Panc1 (cell line): ENCODE data around the gene KCNMB2. TPM values are rescaled to one million over a fixed set of nuclear protein-coding genes. Genes with fewer than 3 reads are reported as not detected.

ENCODE experiments used
- ATAC-seq: fragments of 200-7000 bp; cut with Tn5 transposase; 2 replicates; pipeline ENCODE4 v1.9.1; 2020; ENCODE audit warnings: mild to moderate bottlenecking, moderate library complexity
- BruUV-seq: library from RNA; stranded (reverse); fragments of 400-500 nt; replicated peaks from 2 replicates; lab custom pipeline; 2021; lab: Mats Ljungman, UMichigan
- CTCF ChIA-PET: fragments of 300-600 bp; sonication (Branson Sonifier 250); formaldehyde crosslinking; loops from one replicate; lab custom pipeline; 2022; ENCODE audit warnings: antibody characterized with exemption; lab: Charles Lee
- POLR2A ChIA-PET: fragments of 300-600 bp; sonication (Branson Sonifier 250); formaldehyde crosslinking; loops from one replicate; lab custom pipeline; 2022; ENCODE audit warnings: antibody characterized with exemption; lab: Charles Lee
- DNase-seq: peaks from one replicate; pipeline ENCODE4 v3.0.0-alpha.2; 2010; ENCODE audit warnings: low read depth, low spot score
- H3K27ac ChIP-seq: 2 replicates; pipeline ENCODE4 v1.5.1; 2011; ENCODE audit warnings: mild to moderate bottlenecking, low read length, inconsistent platforms
- H3K27me3 ChIP-seq: fragments of 200-500 bp; sonication (Bioruptor generic); 2 replicates; pipeline ENCODE4 v1.6.0; 2014; ENCODE audit warnings: low read length, inconsistent platforms; ENCODE audit not compliant: control insufficient read depth, insufficient read depth
- H3K36me3 ChIP-seq: fragments of 200-500 bp; sonication (Bioruptor generic); 2 replicates; pipeline ENCODE4 v1.5.1; 2014; ENCODE audit warnings: inconsistent platforms, mild to moderate bottlenecking, low read length, moderate library complexity; ENCODE audit not compliant: control insufficient read depth, insufficient read depth
- H3K4me1 ChIP-seq: 2 replicates; pipeline ENCODE4 v1.5.1; 2011; ENCODE audit warnings: inconsistent platforms, mild to moderate bottlenecking, low read length, moderate library complexity; ENCODE audit not compliant: control insufficient read depth, insufficient read depth
- H3K4me3 ChIP-seq, 2 experiments: 2 replicates each; pipeline ENCODE4 v1.5.1; 2011 to 2012; ENCODE audit warnings: low read depth in 2 of 2, low read length in 2 of 2, mild to moderate bottlenecking in 2 of 2, inconsistent platforms in 1 of 2, moderate library complexity in 1 of 2
- H3K9me3 ChIP-seq: fragments of 200-500 bp; sonication (Bioruptor generic); 2 replicates; pipeline ENCODE4 v1.5.1; 2014; ENCODE audit warnings: low read depth, mild to moderate bottlenecking, inconsistent platforms, low read length, moderate library complexity; ENCODE audit not compliant: control insufficient read depth, insufficient read depth
- POLR2AphosphoS5 ChIP-seq: IDR thresholded peaks from 2 replicates; pipeline ENCODE4 v1.6.1; 2012; ENCODE audit warnings: mild to moderate bottlenecking, low read depth, low read length, moderate library complexity
- SIN3A ChIP-seq: IDR thresholded peaks from 2 replicates; pipeline ENCODE4 v1.6.1; 2012; ENCODE audit warnings: low read depth, mild to moderate bottlenecking, low read length, moderate library complexity, borderline replicate concordance; ENCODE audit not compliant: insufficient read depth
- TCF7L2 ChIP-seq: IDR thresholded peaks from 2 replicates; pipeline ENCODE4 v1.6.1; 2011; ENCODE audit warnings: mild to moderate bottlenecking, low read depth, low read length, inconsistent platforms
- in situ Hi-C: cut with HindIII; loops from 2 replicates; pipeline ENCODE4 v1.10.0; 2016; ENCODE audit warnings: low sequenced_read_pairs, low pct_unique_long_range_greater_than_20kb
- intact Hi-C: fragments of 100-400 bp; cut with micrococcal nuclease; formaldehyde crosslinking; loops from one replicate; pipeline ENCODE4 v1.10.0; 2022; ENCODE audit not compliant: unreplicated experiment
- total RNA-seq: library from RNA; stranded (reverse); gene quantifications from one replicate; pipeline ENCODE4 v1.2.1, GENCODE V29; 2021; ENCODE audit not compliant: unreplicated experiment
- TF ChIP-seq, protein P1 (sequence below): fragments of 450-650 bp; IDR thresholded peaks from 2 replicates; pipeline ENCODE4 v1.5.1; 2017; ENCODE audit warnings: mild to moderate bottlenecking
- TF ChIP-seq, protein P2 (sequence below), 2 experiments: IDR thresholded peaks; 2 replicates each; pipeline ENCODE4 v1.6.1; 2011 to 2012; ENCODE audit warnings: low read depth in 2 of 2, control low read depth in 1 of 2, low read length in 1 of 2, mild to moderate bottlenecking in 1 of 2, moderate library complexity in 1 of 2; ENCODE audit not compliant: insufficient read depth in 1 of 2

Gene KCNMB2
- total RNA-seq, 1 experiment from 2014 or later: not detected

GRCh38 chr3:178637802-178638201 is 101.6 kb downstream of the KCNMB2 start:
- Histone ChIP-seq H3K4me1 (no peaks in the 10 kb centered on the region), H3K9me3 (no peaks in the 10 kb centered on the region), H3K27me3 (no peaks in the 10 kb centered on the region), H3K4me3 (no peak overlapping the region), H3K27ac (no peak overlapping the region), H3K36me3 (no peaks in the 10 kb centered on the region)
- in situ Hi-C loops: no loop called here
- POLR2A ChIA-PET: no interaction called here
- intact Hi-C loops: no loop called here
- TF ChIP-seq, protein P1, sequence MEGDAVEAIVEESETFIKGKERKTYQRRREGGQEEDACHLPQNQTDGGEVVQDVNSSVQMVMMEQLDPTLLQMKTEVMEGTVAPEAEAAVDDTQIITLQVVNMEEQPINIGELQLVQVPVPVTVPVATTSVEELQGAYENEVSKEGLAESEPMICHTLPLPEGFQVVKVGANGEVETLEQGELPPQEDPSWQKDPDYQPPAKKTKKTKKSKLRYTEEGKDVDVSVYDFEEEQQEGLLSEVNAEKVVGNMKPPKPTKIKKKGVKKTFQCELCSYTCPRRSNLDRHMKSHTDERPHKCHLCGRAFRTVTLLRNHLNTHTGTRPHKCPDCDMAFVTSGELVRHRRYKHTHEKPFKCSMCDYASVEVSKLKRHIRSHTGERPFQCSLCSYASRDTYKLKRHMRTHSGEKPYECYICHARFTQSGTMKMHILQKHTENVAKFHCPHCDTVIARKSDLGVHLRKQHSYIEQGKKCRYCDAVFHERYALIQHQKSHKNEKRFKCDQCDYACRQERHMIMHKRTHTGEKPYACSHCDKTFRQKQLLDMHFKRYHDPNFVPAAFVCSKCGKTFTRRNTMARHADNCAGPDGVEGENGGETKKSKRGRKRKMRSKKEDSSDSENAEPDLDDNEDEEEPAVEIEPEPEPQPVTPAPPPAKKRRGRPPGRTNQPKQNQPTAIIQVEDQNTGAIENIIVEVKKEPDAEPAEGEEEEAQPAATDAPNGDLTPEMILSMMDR: no peak
- no peak for TF ChIP-seq TCF7L2
- TF ChIP-seq, protein P2, sequence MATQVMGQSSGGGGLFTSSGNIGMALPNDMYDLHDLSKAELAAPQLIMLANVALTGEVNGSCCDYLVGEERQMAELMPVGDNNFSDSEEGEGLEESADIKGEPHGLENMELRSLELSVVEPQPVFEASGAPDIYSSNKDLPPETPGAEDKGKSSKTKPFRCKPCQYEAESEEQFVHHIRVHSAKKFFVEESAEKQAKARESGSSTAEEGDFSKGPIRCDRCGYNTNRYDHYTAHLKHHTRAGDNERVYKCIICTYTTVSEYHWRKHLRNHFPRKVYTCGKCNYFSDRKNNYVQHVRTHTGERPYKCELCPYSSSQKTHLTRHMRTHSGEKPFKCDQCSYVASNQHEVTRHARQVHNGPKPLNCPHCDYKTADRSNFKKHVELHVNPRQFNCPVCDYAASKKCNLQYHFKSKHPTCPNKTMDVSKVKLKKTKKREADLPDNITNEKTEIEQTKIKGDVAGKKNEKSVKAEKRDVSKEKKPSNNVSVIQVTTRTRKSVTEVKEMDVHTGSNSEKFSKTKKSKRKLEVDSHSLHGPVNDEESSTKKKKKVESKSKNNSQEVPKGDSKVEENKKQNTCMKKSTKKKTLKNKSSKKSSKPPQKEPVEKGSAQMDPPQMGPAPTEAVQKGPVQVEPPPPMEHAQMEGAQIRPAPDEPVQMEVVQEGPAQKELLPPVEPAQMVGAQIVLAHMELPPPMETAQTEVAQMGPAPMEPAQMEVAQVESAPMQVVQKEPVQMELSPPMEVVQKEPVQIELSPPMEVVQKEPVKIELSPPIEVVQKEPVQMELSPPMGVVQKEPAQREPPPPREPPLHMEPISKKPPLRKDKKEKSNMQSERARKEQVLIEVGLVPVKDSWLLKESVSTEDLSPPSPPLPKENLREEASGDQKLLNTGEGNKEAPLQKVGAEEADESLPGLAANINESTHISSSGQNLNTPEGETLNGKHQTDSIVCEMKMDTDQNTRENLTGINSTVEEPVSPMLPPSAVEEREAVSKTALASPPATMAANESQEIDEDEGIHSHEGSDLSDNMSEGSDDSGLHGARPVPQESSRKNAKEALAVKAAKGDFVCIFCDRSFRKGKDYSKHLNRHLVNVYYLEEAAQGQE (IDR thresholded peaks at IDR 0.05; ENCODE audit: insufficient read depth in 1 of 2, low read depth in 2 of 2, low read length in 1 of 2): no peak
- no peak for TF ChIP-seq POLR2AphosphoS5
- TF ChIP-seq SIN3A: no peak
- CTCF ChIA-PET: no interaction called here
- ATAC-seq (no peak), DNase-seq (no peak)
- no TSS peak for BruUV-seq

DNA sequence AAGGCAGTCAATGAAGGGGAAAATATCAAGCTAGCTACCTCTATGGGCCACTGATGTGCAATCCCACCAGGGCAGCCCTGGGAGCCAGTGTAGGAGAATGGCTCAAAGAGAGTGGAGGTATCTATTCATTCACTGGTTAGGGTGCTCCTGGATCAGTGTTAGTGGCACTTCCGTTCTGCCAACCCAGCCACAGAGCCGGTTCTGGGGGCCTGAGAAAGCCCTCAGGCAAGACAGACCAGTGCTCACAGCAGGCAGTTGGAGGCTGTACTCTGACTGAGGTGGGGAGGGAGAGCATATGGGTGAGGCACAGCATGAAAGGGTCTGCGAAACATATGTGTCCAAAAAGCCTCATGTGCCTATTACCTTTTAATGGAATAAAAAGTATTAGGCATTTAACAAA is 109.3 kb downstream of the KCNMB2 start:
- TF ChIP-seq POLR2AphosphoS5 (no peak), TCF7L2 (no peak), SIN3A (no peak)
- TF ChIP-seq, protein P1: no peak
- TF ChIP-seq, protein P2 (IDR thresholded peaks at IDR 0.05; ENCODE audit: insufficient read depth in 1 of 2, low read depth in 2 of 2, low read length in 1 of 2): no peak
- no peaks in the 10 kb centered on the region; the same call in 1 of the 2 replicates for H3K27me3 ChIP-seq
- POLR2A ChIA-PET: no interaction called here
- in situ Hi-C loops: no loop called here
- no peaks in the 10 kb centered on the region for H3K4me1 ChIP-seq
- CTCF ChIA-PET: no interaction called here
- BruUV-seq: no TSS peak
- ATAC-seq (no peak), DNase-seq (no peak)
- H3K36me3 ChIP-seq: no peaks in the 10 kb centered on the region
- no peaks in the 10 kb centered on the region for H3K9me3 ChIP-seq
- H3K27ac ChIP-seq: no peak overlapping the region
- no peak overlapping the region for H3K4me3 ChIP-seq
- intact Hi-C loops: no loop called here
